GM12873 (cell line): Measurements from ENCODE around the gene ANKAR.
A peak's percentile ranks its signal among the peaks of the same experiment; 100 is the strongest.

Experiments used
- CTCF ChIP-seq: IDR thresholded peaks from 2 replicates; pipeline ENCODE4 v1.5.1; 2012; ENCODE audit warnings: low read depth, mild to moderate bottlenecking, moderate library complexity, low read length, control low read depth; ENCODE audit not compliant: insufficient read depth; ENCODE audit errors: missing control alignments

ANKAR gene

DNA sequence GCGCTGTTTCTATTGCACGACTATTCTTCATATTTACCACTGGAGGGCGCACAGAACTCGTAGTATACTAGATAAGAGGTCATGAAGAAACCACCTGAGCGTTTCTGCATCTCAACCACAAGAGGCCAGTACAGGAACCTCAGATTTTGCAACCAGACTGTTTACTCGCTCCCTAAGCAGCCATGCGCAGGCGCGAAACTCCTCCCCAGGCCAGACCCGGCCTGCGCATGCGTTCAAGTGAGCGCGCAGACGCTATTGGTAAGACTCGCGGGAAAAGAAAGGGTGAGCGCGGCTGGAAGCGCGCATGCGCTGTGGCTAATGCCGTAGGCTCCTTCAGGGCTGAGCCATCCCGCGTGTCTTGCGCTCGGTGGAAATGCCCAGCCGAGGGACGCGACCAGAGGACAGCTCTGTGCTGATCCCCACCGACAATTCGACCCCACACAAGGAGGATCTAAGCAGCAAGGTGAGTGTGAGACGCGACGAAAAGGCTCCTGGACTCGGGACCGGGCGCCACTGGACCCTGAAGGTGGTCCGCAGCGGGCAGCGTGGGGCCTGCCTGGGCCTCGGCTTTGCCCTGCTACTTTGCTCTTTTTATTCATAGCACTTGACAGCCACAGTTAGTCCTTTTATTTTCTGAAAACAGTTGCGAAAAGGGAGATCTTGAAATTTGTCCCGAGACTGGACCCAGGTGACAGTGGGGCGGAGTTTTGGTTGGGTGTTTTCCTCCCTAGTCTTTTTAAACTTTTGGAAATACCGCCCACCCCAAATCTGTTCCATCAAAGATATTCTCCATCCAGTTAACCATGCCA is 13.1 kb upstream of the ANKAR start, which contains the start of gene ASNSD1:
Gene ASNSD1, plus strand, starts transcription at position 312 of the 809 bp plus-strand sequence. CDS start 4,674 bp downstream, outside the sequence.
- peak; percentile 83 for TF ChIP-seq CTCF

GRCh38 chr2:189661957-189662321 is 12.5 kb upstream of the ANKAR start:
- no peak for TF ChIP-seq CTCF

GRCh38 chr2:189662669-189663226 is 11.7 kb upstream of the ANKAR start:
- no peak for TF ChIP-seq CTCF

- no peak for TF ChIP-seq CTCF
Measured at GRCh38 chr2:189669913-189670312, 4.6 kb upstream of the ANKAR start.

- TF ChIP-seq CTCF: no peak
Measured at GRCh38 chr2:189673661-189674373, 653 bp upstream of the ANKAR start.

DNA sequence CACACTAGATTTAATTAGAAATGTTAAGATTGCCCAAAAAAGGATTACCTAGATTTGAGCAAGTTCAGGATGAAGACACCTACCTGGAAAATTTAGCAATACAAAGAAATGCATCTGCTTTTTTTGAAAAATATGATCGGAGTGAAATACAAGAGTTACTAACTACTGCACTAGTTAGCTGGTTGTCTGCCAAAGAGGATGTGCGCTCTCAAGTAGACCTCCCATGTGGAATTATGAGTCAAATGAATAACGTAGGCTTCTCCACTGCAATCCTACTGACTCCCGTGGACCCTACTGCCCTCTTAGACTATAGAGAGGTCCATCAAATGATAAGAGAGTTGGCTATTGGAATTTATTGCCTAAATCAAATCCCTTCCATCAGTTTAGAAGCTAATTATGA is 2.0 kb downstream of the ANKAR start:
- no peak for TF ChIP-seq CTCF

- no peak for TF ChIP-seq CTCF
Measured at GRCh38 chr2:189679226-189679625, 4.8 kb downstream of the ANKAR start.
